Measurements from ENCODE around the gene CHSY1. TPM values are rescaled to one million over a fixed set of nuclear protein-coding genes. Genes with fewer than 3 reads are reported as not detected.

CHSY1 gene
- total RNA-seq, 2 donors from 2014 or later, result 48.6 to 57.3 TPM

DNA sequence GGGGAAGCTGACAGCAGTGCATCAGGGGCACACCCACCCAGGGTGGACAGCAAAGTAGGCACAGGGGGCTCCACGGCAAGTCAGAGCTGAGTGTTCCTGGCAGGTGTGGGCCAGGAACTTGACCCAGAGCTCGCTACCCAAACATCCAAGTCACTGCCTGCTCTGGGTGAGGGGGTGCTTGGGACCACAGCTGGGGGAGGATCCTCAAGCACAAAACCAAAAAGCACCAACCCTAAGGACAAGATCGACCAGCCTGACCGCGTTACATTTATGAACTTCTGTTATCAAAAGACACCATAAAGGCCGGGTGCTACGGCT is 101.2 kb downstream of the CHSY1 start:
- intact Hi-C loops (cut with DNase I), result no loop called here
- no peak for DNase-seq (ENCODE audit: low spot score)

DNA sequence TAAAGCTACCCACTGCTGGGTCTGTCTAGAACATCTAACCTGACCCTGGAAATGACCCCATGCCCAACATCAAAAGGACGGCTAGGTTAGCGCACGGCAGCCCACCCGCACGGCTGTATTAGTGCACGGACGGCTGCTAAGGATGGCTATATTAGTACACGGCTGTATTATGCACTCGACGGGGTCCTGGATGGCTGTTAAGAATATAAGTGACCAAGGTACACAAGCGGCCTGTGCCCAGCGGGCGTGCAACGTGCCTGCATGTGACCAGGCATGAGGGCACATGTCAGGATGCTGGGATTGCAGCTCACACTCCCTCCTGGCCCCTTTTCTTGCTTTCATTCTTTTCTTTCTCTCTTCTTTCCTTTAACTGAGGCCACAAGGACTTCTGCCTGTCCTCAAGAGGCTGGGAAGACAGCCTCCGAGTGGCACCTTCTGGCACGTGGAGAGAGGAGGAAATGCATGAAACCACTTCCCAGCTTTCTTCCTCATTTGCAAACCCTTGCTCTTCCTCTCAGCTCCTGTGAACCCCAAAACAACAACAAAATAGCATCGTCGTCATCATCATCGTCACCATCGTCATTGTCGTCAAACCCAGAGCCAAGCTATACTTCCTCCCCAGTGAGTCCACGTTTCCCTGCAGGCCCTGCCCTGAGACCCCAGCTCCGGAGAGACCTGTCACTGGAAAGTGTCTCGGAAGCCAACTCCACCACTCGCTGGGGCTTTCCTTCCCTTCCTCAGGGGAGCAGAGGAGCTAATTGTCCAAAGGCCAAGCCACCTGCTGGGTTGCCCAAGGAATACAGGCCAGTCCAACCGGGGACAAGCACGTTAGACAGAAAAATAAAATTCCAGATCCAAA is 101.8 kb downstream of the CHSY1 start:
- no peak for DNase-seq (ENCODE audit: low spot score)
- intact Hi-C loops (cut with DNase I), result no loop called here

DNA sequence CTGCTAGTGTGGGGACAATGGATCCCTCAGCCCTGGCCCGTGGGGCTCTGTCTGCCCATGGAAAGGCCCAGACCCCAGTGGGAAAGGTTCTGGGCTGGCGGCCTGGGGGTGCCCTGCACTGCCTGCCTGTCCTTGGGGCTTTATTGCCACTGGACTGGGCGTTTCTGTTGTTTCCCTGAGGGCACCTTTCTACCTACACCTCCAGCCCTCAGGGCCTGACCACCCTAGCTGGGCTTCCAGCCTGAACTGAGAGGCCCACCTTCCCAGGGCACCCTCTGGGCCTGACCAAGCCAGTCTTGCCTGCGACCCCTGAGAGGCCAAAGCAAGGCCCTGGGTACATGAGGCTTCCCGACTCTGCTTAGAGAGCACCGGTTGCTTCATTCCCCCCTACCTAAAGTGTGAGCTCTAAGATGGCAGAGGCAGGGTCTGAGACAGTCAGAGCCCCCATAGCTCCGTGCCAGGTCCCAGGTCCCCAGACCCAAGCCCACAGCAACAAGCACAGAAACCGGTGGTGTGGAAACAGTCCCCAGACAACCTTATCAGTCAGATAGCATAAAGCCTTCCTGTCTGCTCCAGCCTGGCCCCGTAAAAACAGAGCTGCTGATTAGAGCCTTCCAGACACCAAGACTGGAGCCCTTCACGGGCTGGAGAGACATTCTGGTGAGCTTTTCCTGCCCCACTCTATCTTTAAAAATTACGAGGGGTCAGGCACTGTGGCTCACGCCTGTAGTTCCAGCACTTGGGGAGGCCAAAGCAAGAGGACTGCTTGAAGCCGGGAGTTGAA is 102.8 kb downstream of the CHSY1 start:
- intact Hi-C loops (cut with DNase I), result no loop called here
- no peak for DNase-seq (ENCODE audit: low spot score)

DNA sequence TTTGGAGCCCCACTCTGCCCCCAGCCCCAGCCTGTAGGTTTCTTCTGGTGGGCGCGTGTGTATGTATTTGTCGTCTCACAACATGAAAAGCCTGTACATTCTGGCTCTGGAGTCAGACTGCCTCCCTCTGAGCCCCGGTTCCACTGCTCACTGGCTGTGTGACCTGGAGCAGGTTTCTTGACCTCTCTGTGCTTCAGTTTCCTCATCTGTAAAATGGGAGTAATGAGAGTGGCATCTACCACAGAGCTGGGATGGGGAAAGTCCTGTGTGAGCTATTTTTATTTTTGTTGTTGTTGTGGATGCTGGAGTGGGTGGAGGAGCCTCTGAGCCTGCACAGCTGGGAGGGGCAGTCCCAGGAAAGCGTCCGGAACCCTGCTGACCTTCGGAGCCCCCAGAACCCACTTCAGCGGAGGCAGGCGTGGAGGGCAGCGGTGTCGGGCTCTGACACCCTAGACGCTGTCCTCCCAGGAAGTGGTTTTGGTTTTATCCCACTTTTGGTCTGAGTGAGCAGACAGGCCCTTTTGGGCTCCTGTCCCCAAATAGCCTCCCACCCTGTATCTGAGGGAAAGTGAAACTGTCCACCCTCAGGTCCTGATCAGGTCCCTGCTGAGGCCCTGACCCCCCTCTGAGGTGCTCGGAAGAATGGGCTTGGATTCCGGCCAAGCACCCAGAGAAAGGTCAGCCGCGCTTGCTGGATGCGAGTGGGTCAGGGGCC is 103.5 kb downstream of the CHSY1 start:
- no peak for DNase-seq (ENCODE audit: low spot score)

DNA sequence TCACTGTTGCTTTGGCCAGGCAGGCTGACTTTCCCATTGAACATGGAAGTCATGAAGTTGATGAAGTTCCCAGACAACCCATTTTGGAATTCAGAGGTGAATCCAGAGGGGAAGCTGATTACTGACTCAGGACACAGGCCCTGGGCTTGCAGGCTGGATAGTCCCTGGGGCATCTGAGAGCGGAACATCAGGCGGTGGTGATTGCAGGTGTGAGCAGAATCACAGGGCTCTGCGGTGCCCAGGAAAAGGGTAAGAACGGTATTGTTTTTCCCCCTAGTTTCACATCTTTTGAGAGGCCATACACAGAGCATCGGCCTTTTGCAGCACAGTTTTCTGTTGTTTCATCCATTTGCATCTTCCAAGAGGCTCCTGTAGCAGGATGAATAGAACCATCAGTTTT is 104.7 kb downstream of the CHSY1 start:
- intact Hi-C loops (cut with DNase I), result no loop called here
- no peak for DNase-seq (ENCODE audit: low spot score)

More for the DNA sequence above, 103.5 kb downstream of the CHSY1 start:
- intact Hi-C loops (cut with DNase I), result no loop called here

DNA sequence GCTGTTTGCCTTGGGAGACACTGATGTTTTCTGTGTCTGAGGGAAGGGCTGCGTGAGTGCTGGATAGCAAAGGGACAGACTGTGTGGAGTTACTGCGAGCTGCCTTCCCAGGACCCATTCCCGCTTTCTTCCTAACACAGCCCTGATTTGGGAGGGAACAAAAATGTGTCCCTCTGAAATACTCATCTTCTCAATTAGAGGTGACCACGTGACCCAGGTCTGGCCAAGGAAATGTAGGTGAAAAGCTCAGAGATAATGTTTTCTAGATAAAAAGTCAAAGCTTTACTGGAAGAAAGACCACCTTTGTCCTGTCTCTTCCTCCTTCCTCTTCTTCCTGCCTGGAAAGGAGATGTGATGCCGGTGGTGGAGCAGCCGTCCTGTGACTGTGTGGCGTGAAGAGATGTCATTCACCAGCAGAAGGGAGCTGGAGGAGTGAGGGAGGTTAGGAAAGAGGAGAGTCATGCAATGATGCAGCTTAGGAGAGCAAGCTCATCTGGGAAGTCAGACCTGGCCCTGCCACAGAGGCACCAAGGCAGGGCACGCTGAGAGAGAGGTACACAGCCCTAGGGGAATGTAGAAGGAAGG is 105.6 kb downstream of the CHSY1 start:
- intact Hi-C loops (cut with DNase I), result no loop called here
- no peak for DNase-seq (ENCODE audit: low spot score)

DNA sequence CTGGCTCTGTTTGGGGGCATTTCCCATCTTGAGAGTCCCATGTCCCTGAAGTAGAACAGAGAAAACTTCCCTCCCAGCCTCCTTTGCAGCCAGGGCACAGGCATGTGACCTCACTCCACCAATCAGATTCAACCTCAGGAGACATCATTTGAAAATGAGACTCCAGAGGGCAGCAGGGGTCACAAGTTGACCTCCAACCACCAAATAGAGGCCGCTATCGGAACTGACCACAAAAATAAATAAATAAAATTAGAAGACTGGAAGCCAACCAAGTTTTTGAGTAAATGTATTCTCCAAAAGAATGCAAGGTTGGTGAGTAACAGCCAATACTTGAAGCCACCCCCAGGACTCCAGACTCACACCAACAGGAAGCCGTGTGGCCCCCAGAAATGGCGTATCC is 106.5 kb downstream of the CHSY1 start:
- intact Hi-C loops (cut with DNase I), result no loop called here
- DNase-seq (ENCODE audit: low spot score), result no peak

DNA sequence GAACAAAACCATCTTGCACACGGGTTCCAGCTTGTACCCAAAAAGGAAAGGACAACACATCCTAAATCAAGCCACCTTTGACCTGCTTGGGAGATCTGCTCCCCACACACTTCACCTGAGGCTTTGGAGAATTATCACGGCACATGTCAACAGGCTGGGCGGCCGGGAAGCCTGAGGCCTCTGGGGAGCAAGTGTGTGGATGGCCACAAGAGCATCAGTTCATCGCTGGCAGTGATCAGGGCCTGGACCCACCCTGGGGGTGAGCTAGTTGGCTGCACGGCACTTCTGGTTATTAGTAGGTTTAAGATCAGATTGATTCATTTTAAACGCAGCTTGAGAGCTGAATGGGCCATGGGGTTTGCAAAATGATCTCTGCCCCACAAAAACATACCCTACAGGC is 108.5 kb downstream of the CHSY1 start:
- DNase-seq (ENCODE audit: low spot score), result no peak
- intact Hi-C loops (cut with DNase I), result no loop called here

DNA sequence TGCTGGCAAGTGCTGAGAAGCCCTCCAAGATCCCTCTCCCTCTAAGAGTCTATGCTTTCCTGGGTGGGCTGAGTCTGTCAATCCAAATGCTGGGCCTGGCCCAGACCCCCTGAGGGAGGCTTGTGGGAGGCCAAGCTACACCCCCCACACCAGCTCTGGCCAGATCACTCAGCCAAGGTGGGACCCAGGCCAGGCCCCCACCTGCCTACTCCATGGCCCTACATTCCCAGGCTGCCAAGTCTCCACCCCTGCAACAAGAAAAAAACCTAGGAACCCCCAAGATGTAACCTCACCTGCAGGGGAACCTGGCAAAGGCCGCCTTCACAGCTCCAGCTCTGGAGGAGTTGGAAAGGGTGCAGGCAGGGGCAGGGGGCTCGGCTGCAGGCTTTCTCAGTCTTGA is 109.1 kb downstream of the CHSY1 start:
- intact Hi-C loops (cut with DNase I), result no loop called here

DNA sequence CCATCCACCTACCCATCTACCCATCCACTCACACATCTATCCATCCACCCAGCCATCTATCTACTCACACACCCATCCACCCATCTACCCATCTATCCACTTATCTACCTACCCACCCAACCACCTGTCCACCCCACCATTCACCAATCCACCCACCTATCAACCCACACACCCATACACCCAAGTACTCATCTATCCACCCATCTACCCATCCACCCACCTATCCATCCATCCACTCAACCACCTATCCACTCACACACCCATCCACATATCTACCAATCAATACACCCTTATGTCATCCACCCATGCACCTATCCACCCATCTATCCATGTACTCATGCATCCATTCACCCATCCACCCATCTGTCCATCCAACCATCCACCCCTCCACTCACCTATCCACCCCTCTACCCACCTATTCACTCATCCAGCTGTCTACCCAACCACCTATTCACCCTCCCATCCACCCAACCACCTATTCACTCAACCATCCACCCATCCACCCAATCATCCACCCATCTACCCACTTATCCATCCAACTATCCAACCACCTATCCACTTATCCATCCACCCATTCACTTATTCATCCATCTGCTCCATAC is 109.8 kb downstream of the CHSY1 start:
- no peak for DNase-seq (ENCODE audit: low spot score)
- intact Hi-C loops (cut with DNase I), result no loop called here

More for the DNA sequence above, 109.1 kb downstream of the CHSY1 start:
- no peak for DNase-seq (ENCODE audit: low spot score)

DNA sequence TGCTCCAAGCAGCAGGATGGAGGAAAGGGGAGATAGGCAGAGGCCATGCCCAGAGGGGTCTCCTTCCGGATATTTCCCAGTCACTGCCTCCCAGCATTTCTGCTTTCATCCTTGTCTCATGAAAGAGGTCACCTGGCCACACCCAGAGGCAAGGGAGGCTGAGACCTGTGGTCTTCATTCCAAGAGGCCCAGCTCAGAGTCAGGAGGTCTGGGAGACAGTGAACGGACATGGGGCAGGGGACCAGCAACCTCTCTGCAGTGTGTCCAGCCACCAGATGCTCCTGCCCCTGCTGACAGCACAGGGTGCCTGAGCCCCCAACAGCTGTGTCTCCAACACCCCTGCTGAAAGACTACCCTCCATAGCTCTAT is 111.2 kb downstream of the CHSY1 start:
- DNase-seq (ENCODE audit: low spot score), result peak; percentile 45
- intact Hi-C loops (cut with DNase I), result no loop called here

DNA sequence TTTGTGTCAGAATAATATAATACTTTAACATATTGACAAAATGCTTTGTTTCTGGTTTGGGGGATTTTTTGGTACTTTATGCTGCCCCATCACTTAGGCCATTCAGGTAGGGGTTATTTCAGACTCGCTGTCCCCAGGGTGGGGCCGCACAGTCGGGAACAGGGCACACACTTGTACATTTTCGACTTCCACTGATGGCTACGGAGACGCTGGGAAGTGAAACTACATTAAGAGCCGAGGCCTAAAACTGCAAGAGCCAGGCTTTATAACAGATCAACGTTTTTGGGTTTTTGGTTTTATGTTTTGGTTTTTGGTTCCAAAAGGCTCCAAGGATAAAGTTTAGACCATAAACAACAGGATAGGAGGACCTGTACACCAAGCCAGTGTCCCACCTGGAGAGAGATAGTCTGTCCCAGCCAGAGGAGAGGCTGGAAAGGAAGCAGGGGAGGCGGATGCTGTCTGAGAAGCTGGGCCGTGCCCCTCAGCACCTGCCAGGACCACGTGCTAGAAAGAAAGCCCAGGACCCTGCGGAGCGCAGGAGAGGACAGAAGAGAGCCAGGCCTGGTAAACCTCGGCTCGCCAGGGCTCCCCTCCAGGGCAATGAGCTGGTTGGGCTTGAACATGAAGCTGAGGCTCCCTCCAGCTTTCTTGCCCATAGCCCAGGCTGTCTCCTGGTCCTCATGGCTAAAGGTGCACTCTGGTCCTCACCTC is 111.7 kb downstream of the CHSY1 start:
- DNase-seq (ENCODE audit: low spot score), result peak; percentile 16
- intact Hi-C loops (cut with DNase I), result no loop called here

DNA sequence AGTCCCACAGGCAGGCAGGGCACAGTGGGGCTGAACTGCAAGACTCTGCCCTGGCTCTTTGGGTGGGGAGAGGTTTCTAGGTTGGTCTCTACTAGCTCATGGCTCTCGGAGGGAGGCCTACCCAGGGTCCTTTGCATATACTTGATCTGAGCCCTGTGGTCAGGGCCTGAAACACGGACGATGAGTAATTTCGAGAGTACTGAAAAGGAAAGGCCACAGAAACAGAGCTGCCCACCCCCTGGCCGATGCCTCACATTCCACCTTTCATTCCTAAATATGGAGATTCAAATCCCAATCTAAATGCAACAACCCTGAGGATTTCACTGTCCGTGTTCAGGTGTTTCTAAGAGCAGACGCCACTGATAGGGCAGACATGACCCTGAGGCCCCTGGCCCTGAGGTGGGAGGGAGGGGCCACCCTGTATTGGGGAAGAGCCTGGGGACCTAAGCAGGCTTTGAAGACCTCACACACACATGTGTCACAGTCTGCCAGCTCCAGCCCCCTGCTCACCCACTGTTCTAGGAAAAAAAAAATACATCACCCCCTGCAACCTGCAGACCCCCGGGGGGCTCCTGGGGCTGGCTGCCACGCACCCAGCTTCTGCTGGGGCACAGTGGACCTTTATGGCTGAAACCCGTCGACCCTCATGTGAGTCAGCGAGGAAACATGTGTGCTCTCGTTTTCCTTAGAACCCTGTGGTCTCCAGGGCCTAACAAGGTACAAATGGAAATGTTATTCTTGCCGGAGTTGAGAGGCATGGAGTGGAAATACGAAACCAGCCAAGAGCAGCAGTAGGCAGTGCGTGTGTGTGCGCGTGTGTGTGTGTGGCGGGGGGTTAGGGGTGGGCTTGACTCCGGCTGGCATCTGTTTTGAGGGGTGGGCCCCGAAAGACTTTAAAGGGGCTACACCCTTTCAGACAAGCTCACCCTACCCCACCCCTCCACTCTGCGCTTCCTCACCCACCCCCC is 112.7 kb downstream of the CHSY1 start:
- DNase-seq (ENCODE audit: low spot score), result peak; percentile 50
- intact Hi-C loops (cut with DNase I), result no loop called here

DNA sequence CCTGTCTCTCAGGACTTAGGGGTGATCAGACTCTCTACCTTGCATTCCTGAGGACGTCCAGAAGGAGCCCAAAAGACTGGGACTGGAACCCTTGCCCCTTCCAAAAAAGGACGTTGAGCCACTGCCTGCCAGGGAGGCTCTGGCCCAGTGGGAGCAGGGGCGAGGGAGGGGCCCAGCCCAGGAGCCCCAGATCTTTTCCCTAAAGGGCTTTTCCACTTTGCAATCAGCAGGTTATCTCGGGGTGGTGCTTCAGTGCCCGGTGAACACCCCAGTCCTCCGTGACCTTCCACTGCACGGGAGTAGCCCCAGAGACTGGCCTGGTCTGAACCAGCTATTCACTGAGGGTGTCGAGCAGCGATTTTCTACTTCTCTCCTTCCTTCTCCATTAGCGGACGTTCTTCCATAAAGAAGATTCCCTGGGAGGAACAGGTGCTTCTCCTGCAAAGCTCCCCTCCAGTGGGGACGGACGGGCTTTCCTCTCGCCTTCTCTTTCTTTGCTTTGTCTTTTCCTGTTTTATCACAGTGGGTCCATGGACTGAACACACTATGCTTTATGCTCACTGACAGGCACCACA is 113.7 kb downstream of the CHSY1 start:
- peak; percentile 58 for DNase-seq (ENCODE audit: low spot score)
- intact Hi-C loops (cut with DNase I), result no loop called here

DNA sequence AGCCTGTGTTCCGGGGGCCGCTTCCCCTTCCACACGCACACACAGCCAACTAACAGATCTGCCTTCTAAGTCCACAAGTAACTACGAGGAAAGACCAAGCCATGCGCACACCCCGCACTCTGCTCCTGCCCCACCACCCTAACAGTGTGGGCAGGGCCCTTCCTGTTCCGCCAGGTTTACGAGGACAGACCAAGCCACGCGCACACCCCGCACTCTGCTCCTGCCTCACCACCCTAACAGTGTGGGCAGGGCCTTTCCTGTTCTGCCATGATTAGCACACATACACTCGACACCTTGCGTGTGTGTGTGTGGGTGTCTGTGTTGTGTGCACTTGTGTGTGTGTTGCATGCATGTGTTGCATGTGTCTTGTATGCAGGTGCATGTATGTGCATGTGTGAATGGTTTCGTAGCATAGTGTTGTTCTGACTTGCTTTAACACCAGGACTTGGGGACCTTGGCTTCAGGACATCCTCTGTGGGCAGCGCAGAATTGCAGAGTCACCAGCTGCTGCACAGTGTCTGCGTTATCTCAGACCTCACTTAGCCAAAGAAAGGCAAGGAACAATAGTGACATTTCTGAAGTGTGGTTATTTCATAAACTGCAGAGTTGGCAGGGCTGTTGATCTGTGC is 114.4 kb downstream of the CHSY1 start:
- intact Hi-C loops (cut with DNase I), result no loop called here
- peak; percentile 54 for DNase-seq (ENCODE audit: low spot score)

DNA sequence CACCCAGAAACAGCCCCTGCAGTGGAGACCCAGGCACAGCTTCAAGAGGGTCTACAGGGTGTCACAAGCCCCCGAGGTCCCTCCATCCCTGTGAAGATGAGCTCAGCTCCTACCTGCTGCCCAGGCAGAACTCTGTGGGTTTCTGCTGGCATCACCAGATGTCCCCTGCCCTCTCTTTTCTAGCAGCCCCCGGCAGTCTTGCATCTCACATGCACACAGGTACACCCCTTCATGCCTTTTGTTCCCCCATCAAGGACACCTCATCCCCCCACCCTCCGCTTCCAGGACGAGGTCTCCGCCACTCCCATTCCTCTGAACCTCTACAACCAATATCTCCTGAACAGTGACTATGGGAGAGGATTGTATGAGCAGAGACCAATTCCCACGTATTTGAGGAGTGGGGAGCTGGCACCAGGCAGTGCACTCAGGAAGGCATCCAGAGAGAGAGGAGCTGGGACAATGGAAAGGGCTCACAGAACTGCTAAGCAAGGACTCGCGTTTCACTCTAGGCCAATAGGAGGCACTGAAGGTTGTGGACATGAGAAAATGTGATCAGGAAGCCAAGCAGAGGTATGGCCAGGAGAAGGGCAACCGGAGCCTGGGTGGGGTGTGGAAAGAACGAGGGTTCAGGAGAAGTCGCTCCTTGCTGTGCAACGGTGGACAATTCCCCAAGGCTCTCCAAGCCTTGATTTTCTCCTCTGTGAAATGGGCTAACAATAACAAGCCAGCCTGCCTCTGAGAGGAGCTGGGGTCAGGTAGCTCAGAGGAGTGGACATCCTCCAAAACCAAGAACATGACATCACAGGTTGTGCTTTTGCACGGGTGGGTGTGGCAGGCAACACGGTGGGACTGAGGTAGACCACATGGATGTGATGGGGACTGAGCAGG is 115.2 kb downstream of the CHSY1 start:
- DNase-seq (ENCODE audit: low spot score), result peak; percentile 63
- intact Hi-C loops (cut with DNase I), result no loop called here

All from posterior vena cava (tissue), 2 donors.